ENCODE measurements around the gene GBF1. TPM values are rescaled to one million over a fixed set of nuclear protein-coding genes. Genes with fewer than 3 reads are reported as not detected.

GBF1 gene
- total RNA-seq, 4 donors from 2014 or later: 73.4 to 98.5 (median 95.8) TPM

DNA sequence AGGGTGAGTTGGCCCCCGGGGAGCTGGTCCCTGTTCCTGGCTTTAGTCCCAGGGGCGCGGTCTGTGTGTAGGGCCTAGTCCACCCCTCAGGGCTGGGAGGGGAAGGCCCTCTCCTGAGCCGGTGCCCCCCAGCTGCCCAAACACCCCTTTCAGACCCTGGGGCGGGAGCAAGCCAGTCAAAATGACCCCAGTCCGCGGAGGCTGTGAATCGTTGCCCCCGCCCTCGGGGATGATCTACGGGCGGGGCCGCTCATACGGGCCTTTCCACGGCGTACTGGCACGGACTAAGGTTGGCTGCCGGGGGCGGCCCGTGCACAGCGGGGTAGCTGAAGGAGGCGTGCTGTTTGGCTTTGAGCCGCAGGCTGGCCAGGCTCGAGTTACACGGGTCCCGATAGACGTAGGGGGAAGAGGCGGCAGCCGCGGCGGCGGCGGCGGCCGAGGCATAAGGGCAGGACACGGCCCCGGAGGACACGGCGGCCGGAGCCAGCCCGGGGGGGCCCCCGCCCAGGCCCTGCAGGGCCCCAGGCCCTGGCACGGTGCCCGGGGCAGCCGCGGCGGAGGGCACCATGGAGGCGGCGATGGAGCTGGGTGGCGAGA, 15.0 kb upstream of the GBF1 start:
- DNase-seq: peak in 2 of 3 donors; percentile 56 to 61
- Histone ChIP-seq H3K9me3 (no peaks in the 10 kb centered on the region), H3K4me1 (peaks cover 0 to 28% (median 14%) of the 10 kb centered on the region in 4 donors), H3K4me3 (peak overlapping the region; percentile 31 to 62 (median 58)), H3K36me3 (no peaks in the 10 kb centered on the region), H3K27me3 (peaks cover 0 to 10% of the 10 kb centered on the region in 2 donors), H3K27ac (no peak overlapping the region)
- TF ChIP-seq POLR2A (IDR thresholded peaks at IDR 0.05): no peak
- no peak for TF ChIP-seq CTCF (IDR thresholded peaks at IDR 0.05)

DNA sequence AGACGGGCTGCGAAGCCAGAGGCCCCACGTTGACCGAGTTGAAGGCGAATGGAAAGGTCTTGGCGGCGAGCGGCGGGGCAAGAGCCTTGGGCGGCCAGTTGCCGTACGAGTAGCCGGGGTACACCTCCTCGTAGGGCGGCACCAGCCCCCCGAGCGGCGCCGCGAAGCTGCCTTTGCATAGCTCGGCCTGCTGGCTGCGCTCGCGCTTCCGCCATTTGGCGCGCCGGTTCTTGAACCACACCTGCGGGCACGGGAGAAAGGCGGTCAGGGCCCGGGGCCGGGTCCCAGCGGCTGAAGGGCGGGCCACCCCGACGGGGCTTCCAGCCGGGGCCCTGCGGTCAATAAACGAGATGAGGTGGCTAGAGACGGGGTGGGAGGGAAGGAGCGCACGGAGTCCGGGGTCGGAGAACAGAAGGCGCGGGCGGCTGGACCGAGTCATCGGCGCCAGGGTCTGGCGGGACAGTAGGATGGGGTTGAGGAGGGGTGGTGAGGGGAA, 14.4 kb upstream of the GBF1 start:
- peak in 3 of 6 experiments; percentile 30 to 36 (median 32) for TF ChIP-seq CTCF (IDR thresholded peaks at IDR 0.05)
- no peak for TF ChIP-seq POLR2A (IDR thresholded peaks at IDR 0.05)
- Histone ChIP-seq H3K27ac (no peak overlapping the region), H3K9me3 (no peaks in the 10 kb centered on the region), H3K36me3 (no peaks in the 10 kb centered on the region), H3K4me3 (peak overlapping the region; percentile 31 to 62 (median 58)), H3K27me3 (peaks cover 0 to 10% of the 10 kb centered on the region in 2 donors), H3K4me1 (peaks cover 0 to 28% (median 14%) of the 10 kb centered on the region in 4 donors)
- DNase-seq: peak; percentile 32 to 70 (median 65)

DNA sequence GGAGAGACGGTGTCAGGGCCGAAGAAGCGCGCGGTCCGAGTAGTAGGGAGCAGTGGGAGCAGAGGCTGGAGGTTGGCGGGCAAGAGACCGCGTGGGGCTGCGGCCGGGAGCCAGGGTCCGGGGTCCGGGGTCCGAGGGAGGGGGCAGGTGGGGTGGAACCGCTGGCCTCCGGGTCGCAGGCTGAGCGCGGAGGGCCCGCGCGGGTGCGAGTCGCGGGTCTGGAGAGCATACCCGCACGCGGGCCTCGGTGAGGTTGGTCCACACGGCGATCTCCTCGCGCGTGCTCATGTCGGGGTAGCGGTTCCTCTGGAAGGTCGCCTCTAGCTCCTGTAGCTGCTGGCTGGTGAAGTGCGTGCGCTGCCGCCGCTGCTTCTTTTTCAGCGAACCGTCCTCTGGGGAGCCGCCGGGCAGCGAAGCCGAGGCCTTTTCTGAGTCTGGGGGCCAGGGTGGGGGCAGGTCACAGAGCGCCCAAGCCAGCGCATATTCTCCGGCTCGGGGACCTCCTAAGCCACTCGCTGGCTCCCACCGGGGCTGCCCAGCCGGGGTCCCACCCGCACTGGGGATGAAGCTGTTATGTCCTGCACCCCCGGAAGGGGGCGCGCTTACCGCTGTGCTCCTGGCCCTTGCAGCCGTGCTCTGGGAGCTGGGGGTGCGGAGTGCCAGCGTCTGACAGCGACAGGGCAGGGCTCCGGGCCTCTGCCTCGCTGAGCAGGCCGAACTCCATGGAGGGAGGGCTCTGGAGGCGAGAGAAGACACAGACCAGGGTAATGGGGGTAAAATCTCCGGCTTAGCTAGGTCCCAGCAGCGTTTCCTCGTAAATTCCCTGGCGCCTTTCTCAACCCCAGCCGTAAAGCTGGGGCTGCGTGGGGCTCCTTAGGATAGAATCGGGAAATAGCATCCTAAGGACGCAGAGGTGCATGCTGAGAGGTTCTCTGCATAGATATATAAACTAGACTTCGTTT, 13.7 kb upstream of the GBF1 start:
- H3K9me3 ChIP-seq: no peaks in the 10 kb centered on the region
- H3K36me3 ChIP-seq: no peaks in the 10 kb centered on the region
- H3K27ac ChIP-seq: no peak overlapping the region
- peaks cover 0 to 10% of the 10 kb centered on the region in 2 donors for H3K27me3 ChIP-seq
- H3K4me1 ChIP-seq: peaks cover 0 to 23% (median 14%) of the 10 kb centered on the region in 4 donors
- peak overlapping the region; percentile 31 to 62 (median 58) for H3K4me3 ChIP-seq
- TF ChIP-seq CTCF (IDR thresholded peaks at IDR 0.05) (peak; percentile 29 to 86 (median 72)), POLR2A (IDR thresholded peaks at IDR 0.05) (no peak)
- peak in 2 of 3 donors; percentile 76 to 78 for DNase-seq

DNA sequence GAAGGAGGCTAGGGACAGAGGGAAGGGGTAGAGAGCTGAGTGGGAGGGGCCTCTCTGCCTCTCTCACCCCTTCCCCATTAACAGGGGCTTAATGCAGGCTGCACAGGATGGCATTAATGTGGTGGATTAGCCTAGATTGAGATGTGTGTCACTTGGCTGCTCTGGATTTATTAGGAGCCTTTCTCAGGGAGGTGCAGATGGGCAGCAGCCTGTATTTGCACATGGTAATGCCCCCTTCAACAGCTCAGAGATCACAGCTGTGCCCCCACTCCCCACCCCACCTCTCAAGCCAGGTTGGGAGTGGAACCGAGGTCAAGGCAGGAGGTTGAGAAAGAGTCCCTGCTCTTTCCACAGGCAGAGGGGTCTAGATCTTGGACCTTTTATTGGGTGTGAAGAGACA, 11.3 kb upstream of the GBF1 start:
- TF ChIP-seq CTCF (IDR thresholded peaks at IDR 0.05) (no peak), POLR2A (IDR thresholded peaks at IDR 0.05) (no peak)
- no peak overlapping the region for H3K4me3 ChIP-seq
- H3K9me3 ChIP-seq: no peaks in the 10 kb centered on the region
- DNase-seq: no peak
- H3K36me3 ChIP-seq: no peaks in the 10 kb centered on the region
- H3K27ac ChIP-seq: no peak overlapping the region
- peaks cover 0 to 23% (median 14%) of the 10 kb centered on the region in 4 donors for H3K4me1 ChIP-seq
- H3K27me3 ChIP-seq: peaks cover 0 to 13% of the 10 kb centered on the region in 2 donors

DNA sequence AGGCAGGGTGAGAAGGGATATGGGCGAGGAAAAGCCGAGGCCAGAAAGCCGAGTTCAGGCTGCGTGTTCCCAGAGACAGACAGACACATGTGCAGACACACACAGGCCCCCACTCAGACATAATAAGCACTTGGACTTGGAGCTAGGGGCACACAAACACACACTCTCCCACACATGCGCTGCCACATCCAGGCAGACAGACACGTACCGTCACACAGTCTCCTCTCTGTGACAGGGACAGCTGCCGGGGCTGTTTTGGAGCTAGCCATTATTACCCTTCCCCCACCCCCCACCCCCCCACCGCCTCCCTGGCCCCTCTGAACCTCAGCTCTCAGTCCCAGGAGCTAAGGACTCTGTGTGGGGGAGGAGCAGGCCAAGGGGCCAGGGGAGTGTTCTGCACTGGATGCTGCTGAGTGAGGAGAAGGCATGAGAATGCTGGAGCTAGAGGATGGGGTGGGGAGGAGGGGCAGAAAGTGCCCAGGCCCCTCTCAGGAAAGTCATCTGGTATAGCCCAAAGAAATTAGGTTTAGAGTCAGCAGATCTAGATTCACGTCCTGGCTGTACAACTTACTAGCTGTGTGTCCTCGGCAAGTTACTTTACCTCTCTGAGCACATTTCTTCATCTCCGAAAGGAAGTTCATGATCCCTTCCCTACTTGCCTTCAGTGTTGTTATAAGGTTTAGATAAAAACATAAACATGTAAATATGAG, 10.3 kb upstream of the GBF1 start:
- H3K9me3 ChIP-seq: no peaks in the 10 kb centered on the region
- no peaks in the 10 kb centered on the region for H3K36me3 ChIP-seq
- no peak overlapping the region for H3K4me3 ChIP-seq
- no peak for TF ChIP-seq POLR2A (IDR thresholded peaks at IDR 0.05)
- no peak for TF ChIP-seq CTCF (IDR thresholded peaks at IDR 0.05)
- no peak for DNase-seq
- H3K27ac ChIP-seq: no peak overlapping the region
- H3K4me1 ChIP-seq: peaks cover 0 to 20% (median 13%) of the 10 kb centered on the region in 4 donors
- peaks cover 0 to 14% of the 10 kb centered on the region in 2 donors for H3K27me3 ChIP-seq

All from Peyer's patch (tissue), 4 donors.